DMS79 treated with DMSO at 0.1 percent for 48 hours (cell line): ENCODE measurements around the gene CLDN16.

Experiments
- DNase-seq: peaks from one replicate; lab custom pipeline; 2025; lab: John Stamatoyannopoulos, UW

The CLDN16 gene, protein sequence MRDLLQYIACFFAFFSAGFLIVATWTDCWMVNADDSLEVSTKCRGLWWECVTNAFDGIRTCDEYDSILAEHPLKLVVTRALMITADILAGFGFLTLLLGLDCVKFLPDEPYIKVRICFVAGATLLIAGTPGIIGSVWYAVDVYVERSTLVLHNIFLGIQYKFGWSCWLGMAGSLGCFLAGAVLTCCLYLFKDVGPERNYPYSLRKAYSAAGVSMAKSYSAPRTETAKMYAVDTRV

DNA sequence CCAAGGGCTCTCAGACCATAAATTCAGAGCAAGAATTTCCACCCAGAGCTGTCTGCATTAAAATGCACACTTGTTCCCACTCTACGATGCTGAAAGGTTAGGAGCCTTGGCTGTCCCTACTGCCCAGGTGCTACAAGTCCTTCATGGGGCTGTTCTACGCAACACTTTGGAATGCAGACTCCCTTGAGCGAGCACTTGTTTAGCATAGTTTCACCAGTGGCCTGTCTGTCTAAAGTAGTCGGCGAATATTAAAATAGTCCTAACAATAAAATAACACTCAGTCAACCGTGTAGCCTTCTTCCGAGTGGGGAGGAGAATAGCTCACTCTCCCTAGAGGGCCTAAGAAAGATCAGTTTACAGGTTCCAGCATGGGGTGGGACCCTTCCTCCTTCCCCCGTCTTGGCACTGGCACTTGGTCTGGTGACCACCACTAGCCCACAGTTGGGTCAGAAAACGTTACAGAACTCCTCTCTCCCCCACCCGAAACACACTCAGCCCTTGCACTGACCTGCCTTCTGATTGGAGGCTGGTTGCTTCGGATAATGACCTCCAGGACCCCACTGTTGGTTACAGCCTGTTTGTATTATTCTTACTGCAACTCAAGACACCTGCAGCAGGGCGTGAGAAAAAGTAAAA is at the start of gene CLDN16:
Gene CLDN16, plus strand, starts transcription at position 586 of the 636 bp plus-strand sequence. CDS start 167 bp downstream, outside the sequence.
- no peak for DNase-seq

DNA sequence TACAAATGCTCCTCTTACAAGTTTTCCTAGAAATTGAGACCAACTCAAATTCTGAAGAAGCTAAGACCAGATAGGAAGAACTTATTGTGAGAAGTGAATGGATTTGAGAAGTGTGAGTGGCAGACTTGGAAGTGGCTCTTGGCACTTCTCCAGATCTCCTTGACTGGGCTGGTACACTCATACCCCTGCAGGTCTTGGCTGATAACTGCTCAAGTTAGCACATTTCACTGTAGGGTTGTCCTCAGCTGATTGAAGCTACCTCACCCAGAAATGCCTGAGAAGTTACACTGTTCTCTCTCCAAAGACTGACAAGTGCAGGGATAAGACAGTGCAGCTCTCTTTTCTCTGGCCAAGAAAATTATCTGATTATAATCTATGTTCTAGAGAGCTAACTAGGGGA is 49.2 kb upstream of the CLDN16 start:
- no peak for DNase-seq

DNA sequence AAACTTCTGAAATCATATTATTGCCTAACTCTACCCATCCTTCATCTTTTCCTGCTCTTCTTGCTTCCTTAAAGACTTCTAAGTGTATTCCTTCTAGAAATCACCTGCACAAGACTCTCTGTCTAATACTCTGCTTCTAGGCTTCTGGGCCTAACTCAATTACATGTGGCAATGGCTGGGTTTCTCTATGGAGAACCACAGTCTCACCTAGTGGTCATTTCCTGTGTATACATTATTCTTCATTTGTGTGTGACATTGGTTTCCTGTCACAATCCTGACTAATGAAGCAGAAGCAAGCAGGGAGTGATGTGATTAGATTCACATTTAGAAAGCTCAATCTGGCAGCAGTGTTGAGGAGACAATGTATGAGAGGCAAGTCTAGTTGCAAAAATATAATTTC is 48.8 kb upstream of the CLDN16 start:
- DNase-seq = no peak

DNA sequence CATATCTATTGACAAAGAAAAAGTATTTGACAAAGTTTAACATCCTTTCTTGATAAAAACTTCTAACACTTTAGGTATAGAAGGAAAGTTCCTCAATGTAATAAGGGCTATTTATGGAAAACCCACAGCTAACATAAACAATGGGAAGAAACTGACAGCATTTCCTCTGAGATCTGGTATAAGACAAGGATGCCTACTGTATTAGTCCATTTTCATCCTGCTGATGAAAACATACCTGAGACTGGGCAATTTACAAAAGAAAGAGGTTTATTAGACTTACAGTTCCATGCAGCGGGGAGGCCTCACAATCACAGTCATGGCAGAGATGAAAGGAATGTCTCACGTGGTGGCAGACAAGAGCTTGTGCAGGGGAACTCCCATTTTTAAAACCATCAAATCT is 47.9 kb upstream of the CLDN16 start:
- DNase-seq = no peak

DNA sequence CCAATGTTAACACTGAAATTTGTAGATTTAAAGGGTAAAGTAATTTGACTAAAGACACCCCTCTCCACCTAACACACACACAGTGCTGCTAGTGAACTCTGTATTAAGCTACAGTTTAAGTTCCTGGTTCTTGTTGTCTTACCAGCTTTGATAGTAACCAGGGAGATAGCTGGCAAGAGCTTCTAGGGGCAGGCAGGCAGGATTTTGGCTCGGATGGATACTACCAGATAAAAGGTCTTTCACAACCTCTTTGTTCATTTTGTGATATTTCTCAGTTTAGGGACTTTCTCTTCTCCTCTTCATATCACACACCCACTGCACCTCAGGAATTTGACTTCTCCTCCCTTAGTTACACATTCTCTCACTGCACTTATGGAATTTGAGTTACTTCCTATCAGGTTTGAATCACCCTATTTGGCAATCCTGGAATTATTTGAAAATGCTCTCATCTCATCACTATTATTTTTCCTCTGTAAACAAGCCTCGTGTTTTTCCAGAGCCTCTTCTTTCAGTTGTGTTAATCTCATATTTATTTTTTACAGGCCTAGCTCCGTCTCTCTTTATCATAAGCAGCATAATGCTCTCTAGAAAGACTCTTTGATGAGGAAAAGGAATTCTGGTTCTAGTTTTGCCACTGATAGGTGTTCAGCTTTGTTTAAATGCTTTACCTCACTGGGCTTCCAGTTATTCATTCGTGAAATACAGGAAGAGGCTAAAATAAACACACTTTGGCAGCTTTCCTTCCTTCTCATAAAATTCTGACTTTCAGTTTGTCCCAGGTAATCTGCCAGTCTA is 42.7 kb upstream of the CLDN16 start:
- no peak for DNase-seq

DNA sequence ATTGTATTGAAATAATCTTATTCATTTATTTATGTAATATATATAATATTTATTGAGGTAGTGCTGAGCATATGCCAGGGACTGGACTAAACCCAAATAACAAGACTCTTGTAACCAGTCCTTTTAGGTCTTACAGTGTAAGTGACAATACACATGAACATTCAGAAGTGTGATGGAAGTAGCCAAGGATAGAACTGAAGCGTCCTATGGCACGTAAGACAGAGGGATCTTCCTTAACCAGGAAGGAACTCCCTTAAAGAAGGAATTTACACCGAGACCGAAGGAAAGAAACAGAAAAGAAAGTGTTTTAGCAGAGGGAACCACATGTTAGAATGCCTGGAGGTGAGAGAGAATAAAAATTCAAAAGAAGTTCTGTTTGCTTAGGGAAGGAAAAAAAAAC is 42.1 kb upstream of the CLDN16 start:
- no peak for DNase-seq

DNA sequence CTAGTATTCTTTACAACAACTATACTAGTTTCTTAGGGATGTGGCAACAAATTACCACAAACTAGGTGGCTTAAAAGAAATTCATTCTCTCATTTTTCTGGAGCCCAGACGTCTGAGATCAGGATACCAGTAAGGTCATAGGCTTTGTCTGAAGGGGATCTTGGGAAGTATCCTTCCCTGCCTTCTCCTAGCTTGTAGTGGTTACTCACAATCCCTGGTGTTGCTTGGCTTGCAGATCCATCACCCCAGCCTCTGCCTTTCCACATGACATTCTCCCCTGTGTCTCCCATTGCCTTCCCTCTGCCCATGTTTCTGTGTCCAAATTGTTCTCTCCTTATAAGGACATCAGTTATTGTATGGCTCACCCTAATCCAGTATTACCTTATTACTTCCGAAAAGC is 41.4 kb upstream of the CLDN16 start:
- no peak for DNase-seq

DNA sequence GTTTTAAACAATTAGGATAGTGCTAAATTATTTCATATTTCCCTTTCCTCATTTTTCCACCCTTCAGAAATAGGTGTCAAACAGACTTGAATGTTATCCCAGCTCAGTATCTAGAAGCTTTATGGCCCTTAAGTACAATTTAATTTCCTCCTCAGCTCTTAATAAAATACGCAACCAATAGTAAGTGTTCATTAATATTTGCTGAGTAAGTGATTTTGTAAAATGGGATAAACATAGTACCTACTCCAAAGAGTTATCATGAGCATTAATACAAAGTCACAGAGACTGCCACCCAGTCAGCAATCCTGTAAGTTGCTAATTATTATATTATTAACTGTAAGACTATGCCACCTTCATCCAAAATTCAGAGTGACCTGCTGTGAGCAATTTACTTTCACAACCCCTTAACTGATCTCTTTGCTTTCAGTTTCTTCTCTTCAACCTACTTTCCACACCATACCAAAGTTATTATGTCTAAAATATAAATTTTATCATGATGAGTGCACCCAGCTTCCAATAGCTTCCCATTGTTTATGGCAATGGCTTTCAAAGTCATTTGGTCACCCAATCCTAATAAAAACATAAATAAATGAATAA is 35.0 kb upstream of the CLDN16 start:
- no peak for DNase-seq

DNA sequence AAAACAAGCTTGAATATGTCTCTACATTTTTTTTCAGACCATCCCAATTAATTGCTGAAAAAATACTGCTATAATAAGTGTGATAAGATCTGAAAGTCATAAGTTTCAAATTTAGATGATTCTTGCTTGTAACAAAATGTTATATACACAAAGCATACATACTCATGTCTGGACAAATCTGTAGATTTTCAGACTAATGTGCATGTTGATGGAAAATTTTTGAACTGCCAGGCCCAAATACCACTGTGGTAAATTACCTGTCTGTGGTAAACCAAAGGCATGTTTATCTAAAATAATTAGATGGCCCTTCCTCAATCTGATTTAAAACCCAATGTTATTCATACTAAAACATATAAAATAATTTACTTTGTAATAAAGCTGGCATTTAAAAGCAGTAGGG is 31.7 kb upstream of the CLDN16 start:
- no peak for DNase-seq

DNA sequence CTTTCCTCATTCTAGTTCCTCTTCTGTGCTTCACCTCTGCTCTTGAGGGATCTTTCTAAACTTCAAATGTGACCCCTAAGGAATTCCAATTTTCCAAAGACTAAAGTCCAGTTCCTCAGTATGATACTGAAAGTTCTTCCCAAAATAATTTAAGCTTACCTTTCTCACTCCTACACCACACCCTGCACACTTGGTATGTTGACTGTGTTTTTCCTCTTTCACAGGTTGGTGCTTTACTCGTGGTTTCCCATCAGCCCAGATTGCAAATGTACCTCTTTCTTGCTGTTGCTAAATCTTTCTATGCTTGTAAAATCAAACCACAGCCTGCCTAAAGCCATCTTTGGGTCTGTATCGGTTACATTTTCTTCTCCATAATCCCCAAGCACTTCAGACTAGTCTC is 30.5 kb upstream of the CLDN16 start:
- no peak for DNase-seq

DNA sequence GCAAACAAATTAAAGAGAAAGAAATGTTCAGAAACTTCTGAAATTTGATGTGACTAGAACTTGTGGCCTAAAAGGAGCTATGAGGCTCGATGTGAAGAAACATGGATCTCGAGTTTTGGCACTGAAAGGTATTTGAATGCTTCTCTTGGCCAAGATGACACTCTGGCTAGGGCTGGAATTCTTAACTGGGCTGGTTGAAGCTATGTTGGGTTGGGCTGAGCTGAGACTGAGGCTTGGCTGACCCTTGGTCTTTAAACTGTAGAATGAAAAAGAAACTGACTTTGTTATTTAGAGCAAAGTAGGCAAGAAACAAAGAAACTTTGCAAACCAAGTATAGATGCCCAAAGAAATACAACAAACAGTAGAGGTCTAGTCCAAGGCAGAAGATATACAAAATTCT is 28.1 kb upstream of the CLDN16 start:
- no peak for DNase-seq

DNA sequence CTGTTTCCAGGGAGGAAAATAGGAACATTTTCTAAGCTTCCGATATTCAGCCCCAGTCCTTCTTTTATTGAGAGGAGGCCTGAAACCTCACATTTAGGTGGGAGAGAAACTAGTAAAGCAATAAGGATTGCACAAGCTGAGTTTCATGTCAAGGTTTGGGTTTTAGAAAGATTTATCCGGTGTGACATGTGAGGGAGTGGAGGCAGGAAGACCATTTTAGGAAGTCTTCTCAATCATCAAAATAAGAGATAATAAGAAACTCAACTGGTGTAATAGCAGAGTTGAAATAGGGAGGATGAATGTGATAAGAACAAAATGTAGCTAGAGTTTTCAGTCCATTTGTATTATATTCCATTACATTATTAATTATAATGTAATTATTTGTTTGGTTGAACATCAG is 27.7 kb upstream of the CLDN16 start:
- DNase-seq = no peak

DNA sequence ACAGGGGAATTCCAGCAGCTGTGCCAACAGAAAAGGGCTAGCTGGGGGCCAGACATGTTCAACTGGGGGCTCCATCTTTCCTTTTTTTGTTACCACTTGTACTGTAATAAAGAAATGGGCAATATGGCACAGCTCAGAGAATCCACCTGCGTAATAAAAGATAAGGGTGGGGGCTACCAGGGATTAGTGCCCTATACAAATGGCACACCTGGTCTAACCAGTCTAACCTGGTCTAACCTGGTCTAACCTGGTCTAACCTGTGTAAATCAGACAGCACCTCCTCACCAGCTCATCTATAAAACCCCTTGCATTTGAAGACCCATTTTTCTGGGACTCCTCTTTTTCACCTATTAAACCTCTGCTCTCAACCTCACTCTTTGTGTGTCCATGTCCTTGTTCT is 26.2 kb upstream of the CLDN16 start:
- no peak for DNase-seq

DNA sequence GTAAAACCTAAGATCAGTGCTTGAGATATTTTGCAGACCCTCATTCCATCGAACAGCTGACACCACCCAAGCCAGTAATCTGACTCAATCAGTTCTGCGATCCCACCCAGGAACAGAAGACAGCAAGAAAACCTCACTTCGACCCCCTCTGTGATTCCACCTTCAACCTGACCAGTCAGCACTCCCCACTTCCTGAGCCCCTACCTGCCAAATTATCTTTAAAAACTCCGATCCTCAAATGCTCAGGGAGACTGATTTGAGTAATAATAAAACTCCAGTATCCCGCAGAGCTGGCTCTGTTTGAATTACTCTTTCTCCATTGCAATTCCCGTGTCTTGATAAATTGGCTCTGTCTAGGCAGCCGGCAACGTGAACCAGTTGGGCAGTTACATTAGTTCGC is 25.7 kb upstream of the CLDN16 start:
- no peak for DNase-seq

DNA sequence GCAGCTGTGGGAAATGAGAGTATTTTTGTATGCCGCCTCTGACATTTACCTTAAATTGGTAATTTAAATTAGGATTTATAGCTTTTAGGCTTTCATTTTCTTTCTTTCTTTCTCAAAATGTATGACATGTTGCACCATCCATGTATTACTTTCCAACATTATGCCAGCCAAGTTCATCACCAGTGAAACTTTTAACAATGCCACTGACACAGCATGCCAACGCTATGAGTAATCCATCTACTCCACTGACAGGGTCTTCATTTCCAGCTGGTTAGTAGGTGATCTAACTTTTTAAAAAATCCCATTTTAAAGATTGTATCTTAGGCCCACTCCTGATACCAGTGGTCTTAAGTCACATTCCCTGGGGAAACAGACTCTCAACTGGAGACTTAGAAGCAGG is 21.8 kb upstream of the CLDN16 start:
- DNase-seq = no peak

DNA sequence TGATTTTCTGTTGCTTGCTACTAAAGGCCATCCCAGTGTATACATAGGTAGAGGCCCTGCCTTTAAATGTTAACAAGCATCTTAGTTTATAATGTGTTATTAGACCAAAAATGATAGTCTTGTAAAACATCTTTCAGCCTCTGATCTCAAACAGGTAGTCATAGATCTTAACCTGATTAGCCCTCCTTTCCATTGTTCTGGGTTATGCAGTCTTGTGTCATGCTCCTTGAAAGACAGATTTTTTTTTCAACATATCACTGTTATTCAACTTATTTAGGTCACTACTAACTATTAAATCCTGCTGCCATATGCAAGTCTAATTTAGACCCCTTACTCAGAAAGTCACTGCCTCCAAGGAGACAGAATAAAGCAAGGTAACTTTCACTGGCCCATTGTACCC is 19.1 kb upstream of the CLDN16 start:
- DNase-seq = no peak

DNA sequence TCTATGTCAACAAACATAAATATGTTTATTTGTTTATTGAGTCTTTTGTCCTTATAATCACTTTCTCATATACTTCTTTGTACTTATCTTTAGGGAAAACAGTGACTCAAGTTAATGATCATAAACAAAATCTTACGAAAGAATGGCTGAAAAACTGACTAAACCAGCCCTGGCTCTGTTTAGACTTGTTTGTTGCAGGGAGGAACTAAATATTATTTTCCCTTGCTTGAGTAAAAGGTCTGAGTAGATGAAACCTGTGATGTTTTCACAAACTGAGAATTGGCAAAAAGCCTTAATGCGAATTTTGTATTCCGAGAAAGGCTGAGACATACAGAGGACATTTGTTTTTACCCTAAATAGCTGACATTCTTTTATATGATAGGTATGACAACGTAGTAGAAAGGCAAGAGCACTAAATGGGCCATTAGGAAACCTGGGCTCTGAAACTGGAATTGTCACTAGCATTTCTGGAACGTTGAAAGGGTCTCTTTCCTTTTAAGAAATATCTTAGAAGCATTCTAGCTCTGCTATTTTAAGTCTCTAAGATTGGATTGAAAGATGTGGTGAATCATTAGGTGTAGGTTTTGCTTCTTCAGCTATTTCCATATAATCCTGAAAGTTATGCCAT is 18.2 kb upstream of the CLDN16 start:
- DNase-seq = no peak

DNA sequence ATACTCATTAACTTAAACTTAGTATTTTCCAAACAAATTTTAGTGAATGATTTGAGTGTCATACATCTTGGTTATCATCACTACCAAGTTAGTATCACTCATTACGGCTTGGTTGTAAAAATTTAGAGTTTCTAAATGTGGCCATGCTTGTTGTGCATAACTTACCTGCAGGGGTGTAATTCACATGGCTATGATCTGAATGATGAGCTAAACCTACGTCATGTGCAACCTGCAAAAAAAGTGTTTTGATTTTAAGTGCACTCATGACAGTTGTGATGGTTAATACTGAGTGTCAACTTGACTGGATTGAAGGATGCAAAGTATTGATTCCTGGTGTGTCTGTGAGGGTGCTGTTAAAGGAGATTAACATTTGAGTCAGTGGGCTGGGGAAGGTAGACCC is 17.6 kb upstream of the CLDN16 start:
- no peak for DNase-seq

DNA sequence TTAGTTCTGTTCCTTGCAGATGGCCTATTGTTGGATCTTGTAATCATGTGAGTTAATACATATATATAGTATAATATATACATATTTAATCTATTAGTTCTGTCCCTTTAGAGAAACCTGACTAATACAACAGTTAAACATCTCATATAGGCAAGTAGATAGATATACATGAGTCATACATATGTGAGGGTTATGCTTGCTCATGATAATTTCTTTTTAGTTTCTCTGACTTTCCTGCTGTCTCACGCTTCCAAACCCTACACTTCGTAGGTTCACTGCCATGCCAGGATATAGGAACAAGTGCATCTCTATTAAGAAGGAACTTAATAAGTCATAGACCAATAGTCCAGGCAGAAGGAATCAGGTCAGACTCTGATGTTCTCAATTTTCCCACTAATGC is 16.8 kb upstream of the CLDN16 start:
- DNase-seq = no peak

DNA sequence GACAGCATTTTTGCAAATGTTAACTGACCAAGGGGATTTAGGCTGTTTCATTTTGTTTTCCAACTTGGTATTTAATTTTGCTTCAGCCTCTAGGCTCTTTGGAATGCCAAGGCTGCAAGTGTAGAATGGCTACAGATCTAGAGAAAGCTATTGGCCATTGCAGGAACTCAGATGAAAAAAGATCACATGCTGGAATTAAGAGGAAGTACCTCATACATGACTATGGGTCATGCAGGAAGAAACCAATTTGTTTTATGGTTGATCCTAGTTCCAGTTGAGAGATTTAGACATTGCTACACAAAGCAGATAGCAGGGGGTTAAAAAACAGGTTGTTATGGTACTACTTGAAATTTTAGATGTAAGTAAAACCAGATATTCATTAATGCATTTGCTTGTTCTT is 12.7 kb upstream of the CLDN16 start:
- DNase-seq = no peak

DNA sequence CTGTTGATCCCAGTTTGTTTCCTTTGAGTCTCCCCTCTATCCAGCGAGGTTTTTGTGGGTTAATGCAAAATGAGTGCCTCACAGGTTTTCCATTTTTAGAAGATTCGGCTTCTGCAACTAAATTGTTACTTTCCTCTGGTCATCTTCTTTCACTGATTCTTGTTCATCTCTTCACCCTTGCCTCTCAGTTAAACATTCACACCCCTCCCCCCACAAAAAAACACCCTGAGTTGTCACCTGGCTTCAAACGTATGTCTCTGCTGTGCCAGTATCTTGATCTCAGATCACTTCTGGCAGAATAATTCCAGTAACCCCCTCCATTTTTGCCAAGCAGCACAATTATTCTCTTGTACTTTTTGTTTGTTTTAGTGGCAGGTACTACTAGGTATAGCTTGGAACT is 12.3 kb upstream of the CLDN16 start:
- DNase-seq = no peak

DNA sequence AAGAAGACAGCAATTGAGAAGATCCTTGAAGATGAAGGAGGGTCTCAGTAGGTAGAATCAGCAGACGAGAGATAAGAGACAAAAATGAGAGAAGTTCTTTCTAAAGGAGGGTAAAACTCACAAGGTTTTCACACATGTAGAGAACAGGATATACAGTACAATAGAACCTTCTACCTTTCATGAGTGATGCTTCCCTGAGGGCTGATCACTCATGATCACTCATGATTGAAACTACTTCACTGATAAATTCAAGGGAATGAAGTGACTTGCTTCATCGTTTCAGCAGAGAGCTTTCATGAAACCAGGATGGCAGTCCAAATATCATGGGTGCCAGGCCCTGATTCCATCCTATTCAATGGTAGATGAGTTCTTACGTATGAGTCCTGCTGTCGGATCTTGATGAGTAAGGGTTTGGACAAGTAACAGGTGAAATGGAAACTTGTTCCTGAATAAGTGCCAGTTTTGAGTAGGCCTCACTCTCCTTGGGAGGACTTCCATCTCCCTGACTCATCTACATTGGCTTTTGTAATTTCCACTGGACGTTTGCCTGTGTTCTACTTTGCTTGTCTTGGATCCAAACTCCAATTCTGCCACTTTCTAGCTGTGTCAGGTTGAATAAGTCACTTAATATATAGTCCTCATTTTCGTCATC is 9.6 kb upstream of the CLDN16 start:
- DNase-seq = no peak
